ENCODE data around the gene ERLEC1. TPM values are rescaled to one million over a fixed set of nuclear protein-coding genes. Genes with fewer than 3 reads are reported as not detected.
"Not testable (repeated sequence)": the region's sequence is repeated elsewhere in the genome, so short reads cannot be mapped to it uniquely, and the experiment has no call there.

The ERLEC1 gene
- total RNA-seq, 2 experiments from 2014 or later, result 22.7 to 26.4 TPM

- POLR2A ChIA-PET, result interaction anchor here (0.7 kb wide), 1 partner anchor 70 kb away, joined by 3 read pairs; no protein-coding TSS in a partner anchor
- no TSS peak for BruUV-seq (replicated peaks)
- no peak overlapping the region for H3K27ac ChIP-seq (ENCODE audit: low read depth, low read length, poor library complexity, severe bottlenecking)
- no peak overlapping the region for H3K4me3 ChIP-seq (ENCODE audit: low read depth, low read length, poor library complexity, severe bottlenecking)
- no peaks in the 10 kb centered on the region for H3K4me1 ChIP-seq (ENCODE audit: insufficient read depth, low read length, poor library complexity, severe bottlenecking)
- no peaks in the 10 kb centered on the region for H3K79me2 ChIP-seq (ENCODE audit: insufficient read depth, low read depth, low read length)
- no peak for TF ChIP-seq EZH2phosphoT487 (IDR thresholded peaks at IDR 0.05; ENCODE audit: borderline replicate concordance, low read depth, low read length)
- no peak for TF ChIP-seq CTCF (conservative IDR thresholded peaks at IDR 0.05; ENCODE audit: low read length)
- H3K36me3 ChIP-seq (ENCODE audit: insufficient read depth, low read length), result no peaks in the 10 kb centered on the region
- no peaks in the 10 kb centered on the region for H3K9me3 ChIP-seq (ENCODE audit: low read length)
- intact Hi-C loops (cut with micrococcal nuclease; ENCODE audit: unreplicated experiment), result no loop called here
- H2AFZ ChIP-seq (ENCODE audit: low read length), result no peak overlapping the region
- no peak for DNase-seq (ENCODE audit: low spot score)
- H3K4me2 ChIP-seq (ENCODE audit: low read length), result no peak overlapping the region
- H4K20me1 ChIP-seq (ENCODE audit: insufficient read depth, low read length), result no peaks in the 10 kb centered on the region
- CTCF ChIA-PET (ENCODE audit: unreplicated experiment), result no interaction called here
- H3K9me2 ChIP-seq (ENCODE audit: insufficient read depth, low read length), result no peaks in the 10 kb centered on the region
These were observed 53.7 kb downstream of the ERLEC1 start for GRCh38 chr2:53840580-53840979.

DNA sequence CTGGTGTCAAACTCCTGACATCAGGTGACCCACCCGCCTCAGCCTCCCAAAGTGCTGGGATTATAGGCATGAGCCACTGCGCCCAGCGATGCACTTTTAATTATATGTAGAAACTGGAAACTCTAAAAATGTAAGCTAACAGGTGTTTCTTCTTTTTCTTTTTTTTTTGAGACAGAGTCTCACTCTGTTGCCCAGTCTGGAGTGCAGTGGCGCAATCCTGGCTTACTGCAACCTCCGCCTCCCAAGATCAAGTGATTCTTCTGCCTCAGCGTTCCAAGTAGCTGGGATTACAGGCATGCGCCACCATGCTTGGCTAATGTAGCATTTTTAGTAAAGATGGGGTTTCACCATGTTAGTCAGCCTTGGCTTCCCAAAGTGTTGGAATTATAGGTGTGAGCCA lies 54.8 kb downstream of the ERLEC1 start:
- H3K9me3 ChIP-seq (ENCODE audit: low read length); intact Hi-C loops (cut with micrococcal nuclease; ENCODE audit: unreplicated experiment); POLR2A ChIA-PET; BruUV-seq (replicated peaks); H3K27ac ChIP-seq (ENCODE audit: low read depth, low read length, poor library complexity, severe bottlenecking); H3K4me3 ChIP-seq (ENCODE audit: low read depth, low read length, poor library complexity, severe bottlenecking); CTCF ChIA-PET (ENCODE audit: unreplicated experiment); H3K4me2 ChIP-seq (ENCODE audit: low read length); H3K9me2 ChIP-seq (ENCODE audit: insufficient read depth, low read length); DNase-seq (ENCODE audit: low spot score); H2AFZ ChIP-seq (ENCODE audit: low read length); H3K36me3 ChIP-seq (ENCODE audit: insufficient read depth, low read length); H4K20me1 ChIP-seq (ENCODE audit: insufficient read depth, low read length); H3K79me2 ChIP-seq (ENCODE audit: insufficient read depth, low read depth, low read length); H3K4me1 ChIP-seq (ENCODE audit: insufficient read depth, low read length, poor library complexity, severe bottlenecking): not testable (repeated sequence)

- ChIA-PET POLR2A (interaction anchor here (0.5 kb wide), 1 partner anchor 107 kb away, joined by 3 read pairs; no protein-coding TSS in a partner anchor), CTCF (ENCODE audit: unreplicated experiment) (no interaction called here)
- intact Hi-C loops (cut with micrococcal nuclease; ENCODE audit: unreplicated experiment), result no loop called here
- no peak for DNase-seq (ENCODE audit: low spot score)
- H3K4me3 ChIP-seq (ENCODE audit: low read depth, low read length, poor library complexity, severe bottlenecking), result no peak overlapping the region
- no peaks in the 10 kb centered on the region for H3K36me3 ChIP-seq (ENCODE audit: insufficient read depth, low read length)
- BruUV-seq (replicated peaks), result no TSS peak
- H3K4me1 ChIP-seq (ENCODE audit: insufficient read depth, low read length, poor library complexity, severe bottlenecking), result no peaks in the 10 kb centered on the region
- H3K27ac ChIP-seq (ENCODE audit: low read depth, low read length, poor library complexity, severe bottlenecking), result no peak overlapping the region
- H2AFZ ChIP-seq (ENCODE audit: low read length), result no peak overlapping the region
- no peaks in the 10 kb centered on the region for H4K20me1 ChIP-seq (ENCODE audit: insufficient read depth, low read length)
- TF ChIP-seq CTCF (conservative IDR thresholded peaks at IDR 0.05; ENCODE audit: low read length) (no peak), EZH2phosphoT487 (IDR thresholded peaks at IDR 0.05; ENCODE audit: borderline replicate concordance, low read depth, low read length) (no peak)
- H3K9me3 ChIP-seq (ENCODE audit: low read length), result no peaks in the 10 kb centered on the region
- H3K9me2 ChIP-seq (ENCODE audit: insufficient read depth, low read length), result no peaks in the 10 kb centered on the region
- H3K79me2 ChIP-seq (ENCODE audit: insufficient read depth, low read depth, low read length), result no peaks in the 10 kb centered on the region
- no peak overlapping the region for H3K4me2 ChIP-seq (ENCODE audit: low read length)
These were observed 56.0 kb downstream of the ERLEC1 start for GRCh38 chr2:53842891-53843290.
